ENCODE data around the gene MSL2.
"Not testable (repeated sequence)": the region's sequence is repeated elsewhere in the genome, so short reads cannot be mapped to it uniquely, and the experiment has no call there.

MSL2 gene

DNA sequence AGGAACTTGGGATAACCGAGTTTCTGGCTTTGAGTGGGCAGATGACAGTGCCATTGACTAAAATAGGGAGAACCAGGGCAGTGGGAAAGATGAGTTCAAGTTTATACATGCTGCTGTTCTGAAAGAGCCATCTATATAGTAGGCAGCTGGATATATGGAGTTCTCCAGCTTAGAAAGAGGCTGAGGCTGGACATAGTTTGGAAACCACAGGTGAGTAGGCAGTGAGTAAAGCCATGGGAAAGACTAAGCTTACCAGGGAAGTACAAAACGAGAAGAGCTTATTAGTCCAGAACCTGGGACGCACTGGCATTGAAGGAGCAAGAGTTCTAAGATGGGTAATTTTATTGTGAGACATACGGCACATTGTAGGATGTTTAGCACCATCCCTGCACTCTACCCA lies 54.2 kb downstream of the MSL2 start:
- DNase-seq: peak; percentile 33 to 47

GRCh38 chr3:136141291-136141785 lies 54.8 kb downstream of the MSL2 start:
- DNase-seq: peak in 1 of 2 donors; percentile 13

DNA sequence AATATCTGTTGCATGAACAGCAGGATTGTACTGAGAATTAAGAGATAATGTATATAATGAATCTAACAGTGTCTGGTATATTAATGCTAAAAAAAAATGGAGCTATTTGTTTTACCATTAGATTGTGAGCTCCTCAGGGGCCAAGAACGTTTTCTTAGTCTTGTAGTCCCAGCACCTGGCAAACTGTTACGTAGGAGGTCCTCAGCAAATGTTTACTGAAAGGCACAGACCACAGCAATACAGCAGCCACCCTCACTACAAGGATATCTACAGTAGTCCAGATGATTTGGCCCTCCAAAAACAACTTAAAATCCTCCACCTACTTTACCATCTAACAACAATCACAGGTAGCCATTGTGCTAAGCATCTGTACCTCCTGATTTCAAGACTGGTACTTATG lies 59.7 kb downstream of the MSL2 start:
- DNase-seq: no peak

DNA sequence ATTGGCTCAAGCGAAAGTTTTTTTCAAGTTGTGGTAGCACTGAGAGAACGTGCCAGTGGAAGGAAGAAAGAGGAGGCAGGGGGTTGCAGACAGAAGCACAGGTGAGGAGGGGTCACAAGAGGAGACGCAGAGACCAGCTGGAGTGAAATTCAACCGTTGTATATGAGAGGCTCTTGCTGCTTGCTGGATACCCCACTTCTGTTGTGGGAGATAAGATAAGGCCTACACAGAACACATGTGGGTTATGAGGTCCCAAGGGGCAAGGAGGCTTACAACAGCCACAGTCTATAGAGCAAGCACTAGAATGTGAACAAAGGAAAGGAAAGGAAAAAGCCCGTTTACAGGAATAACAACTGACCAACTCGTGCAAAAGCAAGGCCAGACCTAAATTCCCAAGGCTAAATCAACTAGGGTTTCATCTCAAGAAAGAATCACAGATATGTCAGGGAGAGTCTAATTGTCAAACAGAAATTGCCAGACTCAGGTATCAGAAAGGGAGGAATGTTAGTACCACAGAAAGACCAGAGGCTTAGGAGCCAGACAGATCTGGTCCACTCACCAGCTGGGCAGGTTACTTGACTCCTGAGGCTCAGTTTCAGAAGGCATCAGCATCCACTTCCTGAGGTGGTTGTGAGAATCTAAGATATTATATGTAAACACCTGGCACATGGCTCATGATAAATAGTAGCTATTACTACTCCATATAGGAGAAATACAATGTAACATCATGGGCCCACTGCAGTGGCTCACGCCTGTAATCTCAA lies 60.9 kb downstream of the MSL2 start:
- no peak for DNase-seq

DNA sequence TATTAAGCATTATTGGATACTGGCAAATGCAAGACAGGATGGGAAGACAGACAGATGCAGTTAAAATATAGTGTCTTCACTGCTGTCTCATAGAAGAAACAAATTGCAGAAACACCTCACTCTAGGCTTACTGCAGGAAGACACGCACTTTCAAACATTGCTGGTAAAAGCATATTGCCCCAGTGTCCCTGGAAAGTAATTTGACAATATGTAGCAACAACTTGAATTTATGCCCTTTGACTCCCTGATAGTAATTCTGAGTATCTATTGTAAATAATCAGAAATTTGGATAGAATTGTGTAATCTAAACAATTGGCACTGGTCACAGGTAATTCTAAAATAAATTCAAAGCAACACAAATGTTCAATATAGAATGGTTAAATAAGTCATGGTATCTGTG lies 62.0 kb downstream of the MSL2 start:
- no peak for DNase-seq

GRCh38 chr3:136131647-136132046 lies 64.5 kb downstream of the MSL2 start:
- not testable (repeated sequence) for DNase-seq

DNA sequence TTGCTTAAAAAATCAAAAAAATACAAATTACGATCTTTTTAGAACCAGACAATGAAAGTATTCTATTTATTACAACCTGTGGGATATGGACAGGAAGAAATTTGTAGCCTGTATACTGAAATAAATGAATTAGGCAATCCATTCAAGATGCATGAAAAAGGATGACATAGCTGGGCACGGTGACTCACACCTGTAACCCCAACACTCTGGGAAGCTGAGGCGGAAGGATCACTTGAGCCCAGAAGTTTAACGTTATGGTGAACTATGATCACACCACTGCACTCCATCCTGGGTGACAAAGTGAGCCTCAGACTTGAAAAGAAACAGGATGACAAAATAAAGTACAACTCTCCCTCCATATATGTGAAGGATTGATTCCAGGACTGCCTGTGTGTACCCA lies 74.1 kb downstream of the MSL2 start:
- DNase-seq: no peak

DNA sequence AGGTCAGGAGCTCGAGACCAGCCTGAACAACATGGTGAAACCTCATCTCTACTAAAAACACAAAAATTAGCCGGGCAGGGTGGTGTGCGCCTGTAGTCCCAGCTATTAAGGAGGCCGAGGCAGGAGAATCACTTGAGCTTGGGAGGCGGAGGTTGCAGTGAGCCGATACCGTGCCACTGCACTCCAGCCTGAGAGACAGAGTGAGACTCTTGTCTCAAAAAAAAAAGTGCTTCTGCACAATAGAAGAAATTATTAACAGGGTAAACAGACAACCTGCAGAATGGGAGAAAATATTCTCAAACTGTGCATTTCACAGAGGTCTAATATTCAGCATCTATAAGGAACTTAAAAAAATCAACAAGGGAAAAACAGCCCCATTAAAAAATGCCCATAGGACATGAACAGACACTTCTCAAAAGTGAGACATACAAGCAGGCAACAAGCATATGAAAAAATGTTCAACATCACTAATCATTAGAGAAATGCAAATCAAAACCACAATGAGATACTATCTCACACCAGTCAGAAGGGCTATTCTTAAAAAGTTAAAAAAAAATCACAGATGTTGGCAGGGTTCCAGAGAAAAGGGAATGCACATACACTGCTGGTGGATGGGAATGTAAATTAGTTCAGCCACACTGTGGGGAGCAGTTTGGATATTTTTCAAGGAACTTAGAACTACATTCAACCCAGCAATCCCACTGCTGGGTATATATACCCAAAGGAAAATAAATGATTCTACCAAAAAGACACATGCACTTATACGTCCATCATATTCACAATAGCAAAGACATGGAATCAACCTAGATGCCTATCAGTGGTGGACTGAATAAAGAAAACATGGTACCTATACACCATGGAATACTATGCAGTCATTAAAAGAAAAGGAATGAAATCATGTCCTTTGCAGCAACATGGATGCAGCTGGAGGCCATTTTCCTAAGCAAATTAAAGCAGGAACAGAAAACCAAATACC lies 75.5 kb downstream of the MSL2 start:
- no peak for DNase-seq

DNA sequence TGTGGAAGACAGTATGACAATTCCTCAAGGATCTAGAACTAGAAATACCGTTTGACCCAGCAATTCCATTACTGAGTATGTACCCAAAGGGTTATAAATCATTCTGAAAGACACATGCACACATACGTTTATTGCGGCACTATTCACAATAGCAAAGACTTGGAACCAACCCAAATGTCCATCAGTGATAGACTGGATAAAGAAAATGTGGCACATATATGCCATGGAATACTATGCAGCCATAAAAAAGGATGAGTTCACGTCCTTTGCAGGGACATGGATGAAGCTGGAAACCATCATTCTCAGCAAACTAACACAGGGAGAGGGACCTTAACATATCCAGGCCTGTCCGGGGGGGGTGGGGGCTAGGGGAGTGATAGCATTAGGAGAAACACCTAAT lies 76.4 kb downstream of the MSL2 start:
- not testable (repeated sequence) for DNase-seq

- DNase-seq: not testable (repeated sequence)
These were observed 76.8 kb downstream of the MSL2 start for GRCh38 chr3:136119332-136119731.

- DNase-seq: no peak
These were observed 81.7 kb downstream of the MSL2 start for GRCh38 chr3:136114421-136114820.

- DNase-seq: no peak
These were observed 85.7 kb downstream of the MSL2 start for GRCh38 chr3:136110481-136110880.

DNA sequence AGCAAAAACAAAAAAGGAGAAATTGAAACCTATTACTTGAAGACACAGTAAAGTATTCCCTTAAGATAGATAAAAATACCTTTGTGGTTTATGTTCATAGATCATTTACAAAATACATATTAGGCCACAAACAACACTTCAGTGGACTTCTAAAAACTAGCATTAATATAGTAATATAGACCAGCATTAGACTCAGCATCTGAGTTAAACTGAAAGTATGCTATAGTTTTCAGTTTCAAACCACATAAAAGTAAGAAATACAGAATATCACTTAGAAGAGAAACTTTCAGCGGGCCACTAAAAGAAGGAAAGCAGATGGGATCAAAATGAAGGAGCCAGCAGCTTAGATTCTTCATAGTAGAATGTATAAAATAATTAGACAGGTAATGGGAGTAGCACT lies 86.6 kb downstream of the MSL2 start:
- DNase-seq: no peak

DNA sequence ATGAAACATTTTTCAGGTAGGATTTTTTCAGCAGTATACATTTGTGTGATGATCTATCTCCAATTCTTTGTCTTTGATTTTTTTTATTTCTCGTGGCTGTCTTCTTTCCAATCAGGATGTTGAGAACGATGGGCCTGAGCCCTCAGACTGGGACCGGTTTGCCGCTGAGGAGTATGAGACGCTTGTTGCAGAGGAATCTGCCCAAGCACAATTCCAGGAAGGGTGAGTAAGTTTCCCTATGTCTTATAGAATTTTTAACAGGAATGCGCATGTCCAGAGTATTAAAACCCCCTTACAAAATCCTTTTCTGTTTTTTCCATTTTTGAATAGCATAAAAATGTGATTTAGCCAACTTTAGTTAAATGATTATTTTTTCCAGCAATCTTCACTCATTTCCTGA lies 90.0 kb downstream of the MSL2 start:
- DNase-seq: no peak

DNA sequence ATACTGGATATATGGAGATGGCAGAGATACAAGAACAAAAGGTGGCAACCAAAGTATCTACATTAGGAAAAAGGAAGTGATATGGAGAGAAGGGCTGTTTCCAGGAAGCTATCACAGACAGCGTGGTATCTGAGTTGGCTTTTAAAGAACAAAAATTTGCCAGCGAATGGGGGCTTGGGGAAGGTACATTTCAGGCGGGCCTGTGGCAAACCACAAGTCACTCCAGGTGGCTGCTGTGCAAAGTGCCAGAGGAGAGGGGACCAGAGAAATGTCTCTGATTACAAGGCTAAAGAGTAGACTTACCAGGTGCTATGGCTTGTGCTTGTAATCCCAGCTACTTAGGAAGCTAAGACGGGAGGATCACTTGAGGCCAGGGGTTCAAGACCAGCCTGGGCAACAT lies 91.1 kb downstream of the MSL2 start:
- DNase-seq: no peak
